HG03095 (cell line): ENCODE results near the gene PNRC2.
"Not testable (repeated sequence)": the region's sequence is repeated elsewhere in the genome, so short reads cannot be mapped to it uniquely, and the experiment has no call there.

ENCODE experiments used
- ATAC-seq: cut with Tn5 transposase; IDR thresholded peaks from one replicate; pipeline ENCODE4 v1.9.1; 2021; ENCODE audit warnings: moderate library complexity; ENCODE audit not compliant: unreplicated experiment

The PNRC2 gene

DNA sequence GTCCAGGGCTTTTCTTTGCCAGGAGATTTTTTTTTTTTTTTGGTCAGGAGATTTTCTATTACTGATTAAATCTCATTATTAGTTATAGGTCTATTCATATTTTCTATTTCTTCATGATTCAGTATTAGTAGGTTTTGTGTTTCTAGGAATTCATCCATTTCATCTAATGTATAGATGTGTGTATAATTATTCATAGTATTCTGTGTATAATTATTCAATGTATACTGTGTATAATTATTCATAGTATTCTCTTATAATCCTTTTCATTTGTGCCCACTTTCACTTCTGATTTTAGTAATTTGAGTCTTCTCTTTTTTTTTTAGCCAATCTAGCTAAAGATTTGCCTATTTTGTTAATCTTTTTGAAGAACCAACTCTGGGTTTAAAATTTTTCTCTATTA is 12.3 kb upstream of the PNRC2 start:
- no peak for ATAC-seq

- ATAC-seq = no peak
Measured at GRCh38 chr1:23953020-23953419, 6.6 kb upstream of the PNRC2 start.

DNA sequence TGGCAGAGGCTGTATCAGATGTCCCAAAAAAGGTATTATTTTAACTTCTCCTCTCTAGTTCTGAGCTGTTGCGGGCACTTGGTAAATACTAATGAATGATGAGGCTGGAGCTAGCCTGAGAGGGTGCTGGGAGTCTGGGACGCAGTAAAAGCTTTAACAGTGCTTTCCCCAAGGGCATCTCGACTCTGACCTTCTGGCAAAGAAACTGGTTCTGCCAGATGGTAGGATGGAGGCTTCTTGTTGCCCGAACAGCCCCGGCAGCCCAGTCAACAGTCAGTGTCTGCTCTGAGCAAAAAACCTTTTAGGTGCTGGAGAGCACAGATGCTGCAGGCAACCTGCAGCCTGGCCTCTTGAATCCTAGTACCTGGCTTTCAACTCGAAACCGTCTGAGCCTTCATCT is 2.5 kb upstream of the PNRC2 start:
- ATAC-seq = no peak

GRCh38 chr1:23958040-23958809 is 1.4 kb upstream of the PNRC2 start:
- not testable (repeated sequence) for ATAC-seq

DNA sequence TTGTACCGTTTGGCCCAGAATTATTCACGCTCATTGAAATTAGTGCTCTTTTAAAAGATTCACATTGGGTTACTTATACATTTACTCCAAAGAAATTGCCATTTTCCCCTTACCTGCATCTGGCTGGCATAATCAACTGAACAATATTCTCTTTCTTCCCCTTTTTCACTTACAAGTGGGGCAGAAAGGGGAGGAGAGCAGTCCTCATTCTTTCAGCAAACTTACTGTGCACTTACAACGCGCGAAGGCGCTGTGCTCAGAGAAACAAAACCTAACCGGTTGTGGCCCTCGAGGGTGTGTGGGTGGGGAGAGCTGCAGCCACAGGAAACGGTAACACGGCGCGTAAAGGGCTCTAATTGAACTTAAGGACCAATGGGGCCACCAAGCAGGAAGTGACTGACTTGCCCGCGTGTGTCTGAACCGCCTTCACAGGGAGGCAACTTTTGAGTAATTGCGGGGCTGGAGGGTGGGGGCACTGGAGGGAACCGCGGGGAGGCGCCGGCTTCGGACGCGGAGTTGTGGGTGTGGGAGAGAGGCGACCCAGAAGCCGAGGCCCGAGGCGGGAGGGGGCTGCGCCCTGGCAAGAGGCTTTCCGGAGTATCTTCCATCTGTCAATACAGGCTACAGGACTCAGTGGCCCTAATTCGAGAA is 693 bp upstream of the PNRC2 start:
- ATAC-seq = peak; percentile 57

DNA sequence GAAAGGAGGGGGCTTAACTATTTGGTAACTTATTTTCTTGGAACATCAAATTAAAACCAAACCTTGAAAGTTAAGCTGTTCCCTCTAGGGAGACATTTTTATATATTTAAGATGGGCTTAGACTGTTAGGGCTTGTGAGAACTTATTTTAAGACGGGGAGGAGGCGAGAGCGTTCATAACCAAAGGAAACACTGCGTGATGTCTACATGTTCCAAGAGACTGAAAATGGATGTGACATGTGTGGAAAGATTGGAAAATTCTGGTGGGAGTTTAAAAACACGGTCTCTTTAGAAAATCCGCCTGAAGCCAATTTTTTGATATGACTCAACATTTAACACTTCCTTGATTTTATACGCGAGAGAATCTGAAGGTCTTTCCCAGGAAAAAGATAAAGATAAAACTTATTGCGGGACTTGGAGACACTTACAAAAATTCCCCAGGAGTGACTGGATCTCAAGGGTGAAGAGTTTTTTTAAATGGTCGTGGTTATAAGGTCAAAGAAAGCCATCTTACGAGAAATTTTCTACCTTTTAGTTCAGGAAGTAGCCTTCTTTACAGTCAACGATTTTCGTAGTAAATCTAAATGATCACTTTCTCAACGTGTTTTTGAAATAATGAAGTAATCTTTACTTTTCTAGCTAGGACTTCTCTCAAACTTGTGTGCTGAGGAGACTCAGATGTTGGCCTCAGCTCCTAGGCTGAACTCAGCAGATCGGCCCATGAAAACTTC is 828 bp downstream of the PNRC2 start:
- no peak for ATAC-seq

- ATAC-seq = no peak
Measured at GRCh38 chr1:23963617-23964234, 4.1 kb downstream of the PNRC2 start.

GRCh38 chr1:23964235-23964668 is 4.6 kb downstream of the PNRC2 start:
- ATAC-seq = no peak

DNA sequence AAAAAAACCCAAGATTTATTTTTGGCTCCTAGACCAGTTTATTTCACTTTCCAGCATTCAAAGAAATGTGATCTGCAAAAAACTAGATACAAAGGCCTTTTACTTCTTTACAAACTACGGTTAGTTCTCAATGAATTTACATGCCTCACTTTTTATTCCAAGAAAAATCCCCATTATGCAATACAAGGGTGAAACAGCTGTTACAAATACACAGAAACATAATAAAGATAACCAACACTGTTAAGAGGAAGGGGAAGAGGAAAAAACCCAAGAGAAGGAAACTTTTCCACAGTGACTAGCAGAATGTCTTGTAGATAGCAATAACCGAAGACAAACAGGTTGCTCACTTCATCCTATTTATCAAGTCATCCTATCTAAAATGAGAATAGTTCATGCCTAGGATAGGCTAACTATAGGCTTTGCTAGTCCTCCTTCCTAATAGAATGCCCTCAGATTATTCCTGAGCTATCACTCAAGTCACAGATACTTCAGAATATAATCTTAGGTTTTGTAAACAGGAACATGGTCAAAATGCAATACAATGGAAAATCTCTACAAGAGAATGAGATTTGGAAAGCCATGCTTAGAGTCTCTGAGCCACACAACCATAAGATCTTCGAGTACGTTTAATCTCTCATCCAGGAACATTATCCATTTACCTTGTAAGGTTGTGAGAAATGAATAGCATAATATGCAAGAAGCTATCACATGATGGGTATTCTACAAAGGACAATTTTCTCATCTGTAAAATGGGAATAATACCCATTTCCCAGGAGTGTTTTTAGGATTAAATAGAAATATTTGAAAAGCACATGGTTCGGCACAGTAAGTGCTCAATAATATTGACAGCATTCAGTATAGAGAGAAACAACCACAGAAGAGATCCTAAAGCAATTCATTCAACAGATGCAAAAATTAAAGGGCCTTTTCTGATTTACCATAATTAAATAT is 5.4 kb downstream of the PNRC2 start:
- ATAC-seq = no peak

DNA sequence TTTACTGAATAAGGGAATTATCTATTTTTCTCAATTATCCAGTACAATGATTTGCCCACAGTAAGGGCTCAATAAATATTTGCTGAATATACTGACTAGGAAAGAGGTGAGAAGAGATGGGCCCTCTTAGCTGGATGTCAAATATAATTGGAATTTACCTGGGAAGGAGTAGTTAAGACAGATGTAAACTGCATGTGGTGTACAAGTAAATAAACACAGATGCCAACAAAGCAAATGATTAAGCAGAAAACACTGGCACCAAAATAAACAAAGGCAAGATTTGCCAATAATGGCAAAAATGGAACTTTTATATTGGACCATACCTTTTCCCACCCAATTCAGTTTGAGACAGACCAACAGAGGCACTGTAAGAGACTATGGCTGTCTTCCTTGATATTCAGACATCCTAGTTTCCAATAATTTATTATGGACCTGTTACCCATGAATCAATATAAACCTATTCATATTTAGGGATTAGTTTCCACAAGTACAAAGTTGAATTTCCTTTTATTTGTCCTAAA is 7.4 kb downstream of the PNRC2 start:
- no peak for ATAC-seq

- ATAC-seq = no peak
Measured at GRCh38 chr1:23967871-23968270, 8.2 kb downstream of the PNRC2 start.

DNA sequence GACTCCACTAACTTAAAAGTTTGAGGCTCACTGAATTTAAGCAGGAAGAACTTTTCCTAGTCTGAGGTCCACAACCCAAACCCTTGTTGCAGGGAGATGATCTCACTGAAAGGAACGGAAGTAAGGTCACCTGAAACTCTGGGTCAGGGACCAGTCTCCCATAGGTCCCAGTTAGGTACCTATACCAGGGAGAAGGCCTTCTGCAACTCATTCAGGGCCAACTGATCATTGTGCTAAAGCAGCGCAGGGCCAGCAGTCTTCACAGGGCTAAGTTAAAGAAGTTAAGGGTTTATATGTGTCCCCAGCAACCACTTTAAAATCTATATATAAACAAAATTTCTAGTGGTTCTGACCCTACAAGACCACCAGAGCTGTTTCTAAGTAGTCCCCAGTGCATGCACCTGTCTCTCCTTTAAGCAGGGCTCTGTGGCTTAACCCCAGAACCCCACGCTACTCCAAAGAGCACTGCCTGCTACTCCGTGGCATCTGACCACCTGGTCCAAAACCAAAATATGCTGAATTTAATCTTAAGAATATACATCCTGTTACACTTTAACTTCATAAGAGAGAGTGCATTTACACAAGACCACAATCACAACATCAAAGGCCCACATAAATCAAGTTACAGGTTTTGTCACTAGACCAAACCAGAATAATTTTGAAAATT is 17.7 kb downstream of the PNRC2 start:
- ATAC-seq = no peak

DNA sequence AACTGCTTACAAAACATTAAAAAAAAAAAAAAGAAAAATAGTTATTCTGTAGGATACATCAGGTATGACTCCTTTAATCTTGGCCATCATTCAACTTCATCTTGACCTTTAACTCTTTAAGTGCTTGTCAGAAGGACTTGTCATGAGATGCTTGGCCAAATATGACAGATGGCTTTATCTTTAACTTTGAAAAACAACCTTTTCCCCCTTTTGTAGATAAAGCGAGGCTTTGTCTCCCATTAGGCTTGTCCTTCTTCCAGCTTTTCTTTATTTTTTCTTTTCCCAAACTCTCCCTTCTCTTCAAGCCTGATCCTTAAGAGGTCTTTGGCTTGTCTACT is 18.2 kb downstream of the PNRC2 start:
- ATAC-seq = no peak

GRCh38 chr1:23978805-23979204 is 19.2 kb downstream of the PNRC2 start:
- no peak for ATAC-seq

DNA sequence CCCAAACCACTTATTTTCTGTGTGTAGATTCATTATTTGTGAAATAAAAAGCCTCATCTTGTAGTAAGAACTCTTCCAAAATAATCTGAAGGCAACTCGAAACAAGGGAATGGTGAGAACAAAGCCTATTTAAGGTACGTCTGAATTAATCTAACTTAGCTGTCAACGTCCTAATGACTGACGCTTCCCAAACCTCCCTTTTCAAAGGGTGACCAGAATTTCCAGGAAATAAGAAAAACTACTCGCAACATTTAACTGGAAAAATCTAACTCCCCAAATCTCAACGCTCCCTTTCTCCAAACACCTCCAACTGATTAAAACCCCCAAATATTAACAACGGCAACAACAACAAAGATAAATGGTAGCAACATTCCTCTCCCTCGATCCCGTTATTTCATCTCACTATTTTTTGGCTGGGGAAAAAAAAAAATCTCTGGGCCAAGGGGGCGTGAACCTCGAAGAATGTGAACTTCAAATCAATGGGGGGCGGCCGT is 19.8 kb downstream of the PNRC2 start:
- ATAC-seq = no peak

- peak; percentile 71 for ATAC-seq
Measured at GRCh38 chr1:23979881-23980727, 20.5 kb downstream of the PNRC2 start, which contains the start of gene SRSF10. SRSF10 (minus strand) TSS chr1:23980327; CDS start chr1:23980255, 72 bp downstream.

GRCh38 chr1:23980728-23981070 is 21.1 kb downstream of the PNRC2 start:
- ATAC-seq = peak; percentile 38

- ATAC-seq = no peak
Measured at GRCh38 chr1:23984417-23985186, 25.0 kb downstream of the PNRC2 start.
